HL-60 (cell line): ENCODE data around the gene EPB41L3.

Source experiments
- CTCF ChIP-seq: IDR thresholded peaks from one replicate; pipeline ENCODE4 v1.5.1; 2011; ENCODE audit warnings: low read length, control low read depth, inconsistent platforms; ENCODE audit not compliant: insufficient read depth
- POLR2AphosphoS5 ChIP-seq: IDR thresholded peaks from 2 replicates; pipeline ENCODE4 v1.6.1; 2012; ENCODE audit warnings: low read depth
- REST ChIP-seq: IDR thresholded peaks from 2 replicates; pipeline ENCODE4 v1.6.1; 2012; ENCODE audit warnings: low read depth; ENCODE audit not compliant: insufficient replicate concordance
- SPI1 ChIP-seq: IDR thresholded peaks from 2 replicates; pipeline ENCODE4 v1.6.1; 2012; ENCODE audit warnings: low read depth, mild to moderate bottlenecking, borderline replicate concordance

- TF ChIP-seq REST (no peak), CTCF (no peak), POLR2AphosphoS5 (no peak), SPI1 (no peak)
Observed at GRCh38 chr18:5513947-5514346, 29.9 kb downstream of the EPB41L3 start.
